Measurements from ENCODE around the gene MYD88.

DNA sequence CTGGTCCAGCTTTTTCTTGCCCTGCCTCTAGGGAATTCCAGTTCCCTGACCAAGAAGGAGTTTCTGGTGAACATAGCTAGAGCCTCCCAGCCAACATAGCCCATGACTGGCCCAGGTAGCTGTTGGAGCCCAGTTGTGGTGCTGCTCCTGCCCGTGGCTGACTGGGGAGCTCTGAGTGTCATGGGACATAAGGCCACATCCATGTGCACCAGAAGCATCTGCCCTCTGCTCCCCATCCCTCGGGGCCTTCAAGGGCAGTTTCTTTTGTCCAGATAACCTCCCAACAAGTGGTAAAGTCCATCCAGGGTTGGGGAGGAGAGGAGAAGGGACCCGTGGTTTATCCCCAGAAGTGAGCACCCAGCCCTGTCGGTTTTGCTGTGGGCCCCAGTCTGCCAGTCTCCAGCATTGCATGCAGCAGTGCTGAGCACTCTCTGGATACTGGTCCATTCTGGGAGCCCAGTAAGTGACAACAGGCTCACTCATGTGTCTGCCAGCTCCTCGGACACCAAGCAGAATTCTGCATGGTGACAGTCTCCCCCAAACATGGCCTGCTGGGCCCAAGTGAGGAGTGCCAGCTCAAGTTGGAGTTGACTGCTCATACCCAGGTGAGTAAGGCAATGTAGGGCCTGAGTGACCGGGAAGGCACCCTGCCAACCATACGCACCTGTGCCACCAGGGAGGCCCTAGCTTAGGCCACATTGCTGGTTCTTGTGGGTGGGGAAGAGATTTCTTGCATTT, 30.4 kb upstream of the MYD88 start:
- TF ChIP-seq, protein P1, sequence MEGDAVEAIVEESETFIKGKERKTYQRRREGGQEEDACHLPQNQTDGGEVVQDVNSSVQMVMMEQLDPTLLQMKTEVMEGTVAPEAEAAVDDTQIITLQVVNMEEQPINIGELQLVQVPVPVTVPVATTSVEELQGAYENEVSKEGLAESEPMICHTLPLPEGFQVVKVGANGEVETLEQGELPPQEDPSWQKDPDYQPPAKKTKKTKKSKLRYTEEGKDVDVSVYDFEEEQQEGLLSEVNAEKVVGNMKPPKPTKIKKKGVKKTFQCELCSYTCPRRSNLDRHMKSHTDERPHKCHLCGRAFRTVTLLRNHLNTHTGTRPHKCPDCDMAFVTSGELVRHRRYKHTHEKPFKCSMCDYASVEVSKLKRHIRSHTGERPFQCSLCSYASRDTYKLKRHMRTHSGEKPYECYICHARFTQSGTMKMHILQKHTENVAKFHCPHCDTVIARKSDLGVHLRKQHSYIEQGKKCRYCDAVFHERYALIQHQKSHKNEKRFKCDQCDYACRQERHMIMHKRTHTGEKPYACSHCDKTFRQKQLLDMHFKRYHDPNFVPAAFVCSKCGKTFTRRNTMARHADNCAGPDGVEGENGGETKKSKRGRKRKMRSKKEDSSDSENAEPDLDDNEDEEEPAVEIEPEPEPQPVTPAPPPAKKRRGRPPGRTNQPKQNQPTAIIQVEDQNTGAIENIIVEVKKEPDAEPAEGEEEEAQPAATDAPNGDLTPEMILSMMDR (IDR thresholded peaks at IDR 0.05; ENCODE audit: low read depth, low read length, missing input control): no peak
- TF ChIP-seq, protein P2, sequence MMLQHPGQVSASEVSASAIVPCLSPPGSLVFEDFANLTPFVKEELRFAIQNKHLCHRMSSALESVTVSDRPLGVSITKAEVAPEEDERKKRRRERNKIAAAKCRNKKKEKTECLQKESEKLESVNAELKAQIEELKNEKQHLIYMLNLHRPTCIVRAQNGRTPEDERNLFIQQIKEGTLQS (IDR thresholded peaks at IDR 0.05): no peak
- TF ChIP-seq JUND (IDR thresholded peaks at IDR 0.05) (no peak), RXRA (IDR thresholded peaks at IDR 0.05) (no peak), YY1 (IDR thresholded peaks at IDR 0.05) (no peak), FOXA2 (IDR thresholded peaks at IDR 0.05) (no peak), FOXA1 (IDR thresholded peaks at IDR 0.05) (no peak)

All from liver (tissue), 3 donors.